H1 (cell line): ENCODE measurements around the gene BCAS3. TPM values are rescaled to one million over a fixed set of nuclear protein-coding genes. Genes with fewer than 3 reads are reported as not detected.

ENCODE experiments used
- CTCF ChIA-PET: fragments of 300-600 bp; sonication (Branson Sonifier 250); formaldehyde crosslinking; loops from one replicate; lab custom pipeline; 2021; ENCODE audit not compliant: partially characterized antibody; lab: Charles Lee
- POLR2A ChIA-PET: fragments of 300-600 bp; sonication (Branson Sonifier 250); formaldehyde crosslinking; loops from one replicate; lab custom pipeline; 2021; ENCODE audit warnings: inconsistent platforms; ENCODE audit not compliant: partially characterized antibody; lab: Charles Lee
- DNase-seq, 2 experiments: peaks; one replicate each; pipeline versions ENCODE4 v3.0.0 to v3.0.0-alpha.2; 2010 to 2022; ENCODE audit warnings: low spot score in 2 of 2, low read depth in 1 of 2, mixed read lengths in 1 of 2
- FAIRE-seq: peaks from 2 replicates; lab custom pipeline; 2011; peaks lifted over from hg19 to GRCh38; lab: Jason Lieb, UNC
- H2AFZ ChIP-seq: 2 replicates; pipeline ENCODE4 v1.8.1; 2012; ENCODE audit warnings: low read length, inconsistent platforms
- H2AK5ac ChIP-seq: 2 replicates; pipeline ENCODE4 v1.6.1; 2013; ENCODE audit warnings: low read depth, low read length
- H2BK120ac ChIP-seq: replicated peaks from 2 replicates; pipeline ENCODE3; 2013; ENCODE audit warnings: low read depth, low read length, inconsistent platforms
- H2BK12ac ChIP-seq: 2 replicates; pipeline ENCODE4 v1.6.1; 2013; ENCODE audit warnings: low read depth, low read length
- H2BK15ac ChIP-seq: 2 replicates; pipeline ENCODE4 v1.6.1; 2013; ENCODE audit warnings: low read length
- H2BK20ac ChIP-seq: 2 replicates; pipeline ENCODE4 v1.6.1; 2013; ENCODE audit warnings: low read length
- H2BK5ac ChIP-seq: 2 replicates; pipeline ENCODE4 v1.6.1; 2013; ENCODE audit warnings: low read depth, low read length
- H3K14ac ChIP-seq: 2 replicates; pipeline ENCODE4 v1.6.1; 2013; ENCODE audit warnings: inconsistent platforms; ENCODE audit not compliant: insufficient read length
- H3K18ac ChIP-seq: 2 replicates; pipeline ENCODE4 v1.6.1; 2013; ENCODE audit warnings: low read length; ENCODE audit errors: extremely low read depth
- H3K23ac ChIP-seq: 2 replicates; pipeline ENCODE4 v1.6.1; 2013; ENCODE audit warnings: inconsistent platforms; ENCODE audit not compliant: insufficient read length
- H3K23me2 ChIP-seq: 2 replicates; pipeline ENCODE4 v1.6.1; 2013; ENCODE audit warnings: low read depth, low read length
- H3K27ac ChIP-seq: 2 replicates; pipeline ENCODE4 v1.6.1; 2011; ENCODE audit warnings: low read depth, low read length, inconsistent platforms
- H3K27me3 ChIP-seq, 4 experiments: replicated peaks in 1 of 4; 1 replicate in 1 of 4; 2 replicates in 3 of 4; pipeline versions ENCODE4 v1.6.1 to v1.8.1; 2011 to 2013; ENCODE audit warnings: low read length in 3 of 4, mild to moderate bottlenecking in 3 of 4, inconsistent platforms in 2 of 4, mixed read lengths in 2 of 4, moderate library complexity in 1 of 4; ENCODE audit not compliant: control insufficient read depth in 3 of 4, insufficient read depth in 3 of 4; ENCODE audit errors: extremely low read depth in 1 of 4
- H3K36me3 ChIP-seq, 4 experiments: 2 replicates each; pipeline versions ENCODE4 v1.6.1 to v1.8.1; 2011 to 2013; ENCODE audit warnings: mild to moderate bottlenecking in 4 of 4, low read length in 3 of 4, moderate library complexity in 2 of 4, control low read depth in 1 of 4, inconsistent platforms in 1 of 4; ENCODE audit not compliant: insufficient read depth in 4 of 4, control insufficient read depth in 2 of 4
- H3K4ac ChIP-seq: replicated peaks from 2 replicates; pipeline ENCODE3; 2013; ENCODE audit warnings: low read length, low read depth, mixed read lengths, inconsistent platforms; ENCODE audit not compliant: insufficient read length
- H3K4me1 ChIP-seq, 4 experiments: replicated peaks in 1 of 4; 1 replicate in 1 of 4; 2 replicates in 3 of 4; pipeline versions ENCODE4 v1.6.1 to v1.8.1; 2011 to 2013; ENCODE audit warnings: low read length in 3 of 4, inconsistent platforms in 2 of 4, mixed read lengths in 1 of 4; ENCODE audit not compliant: insufficient read depth in 4 of 4, control insufficient read depth in 3 of 4
- H3K4me2 ChIP-seq, 2 experiments: 2 replicates each; pipeline versions ENCODE4 v1.6.1 to v1.8.1; 2011 to 2013; ENCODE audit warnings: low read depth in 2 of 2, low read length in 2 of 2, control low read depth in 1 of 2, inconsistent platforms in 1 of 2, mild to moderate bottlenecking in 1 of 2; ENCODE audit not compliant: insufficient read depth in 1 of 2
- H3K4me3 ChIP-seq, 4 experiments: fragments of 200-600, 300-600 bp in 1 of 4; sonication (generic), shearing (Covaris generic), sonication (Bioruptor Twin) in 1 of 4; 2 replicates each; pipeline versions ENCODE4 v1.5.1 to v1.8.1; 2011 to 2016; ENCODE audit warnings: low read length in 4 of 4, low read depth in 3 of 4, control low read depth in 2 of 4, inconsistent platforms in 2 of 4, mild to moderate bottlenecking in 2 of 4, mixed read lengths in 1 of 4, moderate library complexity in 1 of 4; ENCODE audit not compliant: insufficient read depth in 2 of 4; ENCODE audit errors: extremely low read depth in 1 of 4
- H3K56ac ChIP-seq: replicated peaks from 2 replicates; pipeline ENCODE3; 2013; ENCODE audit warnings: low read depth, mild to moderate bottlenecking, mixed read lengths, low read length, inconsistent platforms; ENCODE audit not compliant: insufficient read length
- H3K79me1 ChIP-seq: 2 replicates; pipeline ENCODE4 v1.6.1; 2013; ENCODE audit warnings: low read depth, low read length, control low read depth
- H3K79me2 ChIP-seq, 2 experiments: 2 replicates each; pipeline versions ENCODE4 v1.6.1 to v1.8.1; 2012 to 2013; ENCODE audit warnings: low read length in 2 of 2, mild to moderate bottlenecking in 2 of 2, inconsistent platforms in 1 of 2; ENCODE audit not compliant: insufficient read depth in 2 of 2, control insufficient read depth in 1 of 2
- H3K9ac ChIP-seq, 4 experiments: replicated peaks in 1 of 4; 1 replicate in 1 of 4; 2 replicates in 3 of 4; pipeline versions ENCODE4 v1.6.1 to v1.8.1; 2011 to 2013; ENCODE audit warnings: low read depth in 3 of 4, low read length in 3 of 4, control low read depth in 2 of 4, mild to moderate bottlenecking in 2 of 4, moderate library complexity in 2 of 4, inconsistent platforms in 1 of 4; ENCODE audit errors: extremely low read depth in 1 of 4
- H3K9me3 ChIP-seq, 2 experiments: 2 replicates each; pipeline versions ENCODE4 v1.6.1 to v1.8.1; 2012 to 2013; ENCODE audit warnings: mild to moderate bottlenecking in 2 of 2, moderate library complexity in 2 of 2, control low read depth in 1 of 2, inconsistent platforms in 1 of 2, low read depth in 1 of 2, low read length in 1 of 2, mixed read lengths in 1 of 2; ENCODE audit not compliant: insufficient read depth in 2 of 2
- H4K20me1 ChIP-seq, 2 experiments: replicated peaks in 1 of 2; 2 replicates each; pipeline versions ENCODE3 to v1.8.1; 2011 to 2013; ENCODE audit warnings: inconsistent platforms in 2 of 2, low read length in 2 of 2, mild to moderate bottlenecking in 1 of 2; ENCODE audit not compliant: insufficient read depth in 2 of 2, control insufficient read depth in 1 of 2
- H4K5ac ChIP-seq: 2 replicates; pipeline ENCODE4 v1.6.1; 2013; ENCODE audit warnings: low read length, low read depth, mixed read lengths, inconsistent platforms; ENCODE audit not compliant: insufficient read length
- H4K8ac ChIP-seq: 2 replicates; pipeline ENCODE4 v1.8.0; 2013; ENCODE audit warnings: mild to moderate bottlenecking, moderate library complexity, low read length, inconsistent platforms; ENCODE audit not compliant: insufficient read depth; ENCODE audit errors: extremely low read depth
- H4K91ac ChIP-seq: replicated peaks from 2 replicates; pipeline ENCODE3; 2013; ENCODE audit warnings: low read length, mixed read lengths, inconsistent platforms; ENCODE audit not compliant: insufficient read length
- EZH2 ChIP-seq: fragments of 200-600 bp; sonication (generic); IDR thresholded peaks from 2 replicates; pipeline ENCODE4 v1.7.1; 2012; ENCODE audit warnings: low read depth, mild to moderate bottlenecking, moderate library complexity, low read length, inconsistent platforms; ENCODE audit not compliant: severe bottlenecking
- HDAC6 ChIP-seq: IDR thresholded peaks from one replicate; pipeline ENCODE4 v1.7.1; 2012; ENCODE audit warnings: low read depth, mild to moderate bottlenecking, inconsistent platforms, low read length, moderate library complexity
- MAFK ChIP-seq: IDR thresholded peaks from 2 replicates; pipeline ENCODE4 v1.6.1; 2012; ENCODE audit warnings: low read depth, mild to moderate bottlenecking, improper control_type of control experiment, low read length
- NRF1 ChIP-seq: IDR thresholded peaks from 2 replicates; pipeline ENCODE4 v1.6.1; 2011; ENCODE audit warnings: mild to moderate bottlenecking, low read depth, low read length, improper control_type of control experiment
- SIRT6 ChIP-seq: IDR thresholded peaks from one replicate; pipeline ENCODE4 v1.7.1; 2012; ENCODE audit warnings: low read length, inconsistent platforms
- SP4 ChIP-seq: IDR thresholded peaks from 2 replicates; pipeline ENCODE4 v1.6.1; 2012; ENCODE audit warnings: low read length, inconsistent platforms
- TAF1 ChIP-seq: IDR thresholded peaks from 2 replicates; pipeline ENCODE4 v1.6.1; 2011; ENCODE audit warnings: mild to moderate bottlenecking, low read depth, low read length
- WGBS, 2 experiments: shearing (Covaris generic) in 1 of 2; methylation state at CpG; one replicate each; pipeline versions ENCODE4 v1.1.6 to v1.1.7; 2013 to 2015; ENCODE audit warnings: low lambda C conversion rate in 2 of 2, mixed read lengths in 2 of 2, inconsistent platforms in 1 of 2, low coverage in 1 of 2, missing lambda C conversion rate in 1 of 2; ENCODE audit not compliant: insufficient replicate concordance in 2 of 2, insufficient coverage in 1 of 2, insufficient read length in 1 of 2; ENCODE audit errors: extremely low coverage in 1 of 2, missing lambda C conversion rate in 1 of 2; 5-methylcytosine and 5-hydroxymethylcytosine counted together
- polyA plus RNA-seq, 7 experiments: library from polyadenylated mRNA; depleted of rRNA in 3 of 7; stranded (reverse) in 5 of 7; unstranded in 2 of 7; fragments of >200 nt in 5 of 7; fragments of 200-250 nt in 2 of 7; gene quantifications; 1 replicate in 5 of 7; 2 replicates in 1 of 7; 4 replicates in 1 of 7; pipeline versions ENCODE4 v1.2.1 to v1.2.3, GENCODE V29; 2011 to 2013; ENCODE audit warnings: missing spikeins in 2 of 7, mixed read lengths in 2 of 7
- total RNA-seq: library from RNA; stranded (reverse); fragmentation: NEBNext Ultra II Directional; extraction: Animal tissue kit (Norgen Biotek cat#: 25700); gene quantifications from 2 replicates; pipeline ENCODE4 v1.2.1, GENCODE V29; 2021
- TF ChIP-seq, protein P1 (sequence below), 3 experiments: IDR thresholded peaks; 1 replicate in 2 of 3; 2 replicates in 1 of 3; pipeline versions ENCODE4 v1.5.1 to v1.6.1; 2011; ENCODE audit warnings: low read length in 3 of 3, mild to moderate bottlenecking in 3 of 3, inconsistent platforms in 2 of 3, low read depth in 1 of 3, moderate library complexity in 1 of 3; ENCODE audit not compliant: insufficient read depth in 1 of 3; ENCODE audit errors: control extremely low read depth in 1 of 3
- TF ChIP-seq, protein P2 (sequence below): IDR thresholded peaks from 2 replicates; pipeline ENCODE4 v1.6.1; 2012; ENCODE audit warnings: inconsistent platforms
- TF ChIP-seq, protein P3 (sequence below): IDR thresholded peaks from 2 replicates; pipeline ENCODE4 v1.6.1; 2012; ENCODE audit warnings: inconsistent platforms

BCAS3 gene
- total and polyA plus RNA-seq, 2 of the 8 experiments (the other 6 are each of a cell fraction or from before 2014, with no cell fraction given) = 9.9 to 13.3 TPM

DNA sequence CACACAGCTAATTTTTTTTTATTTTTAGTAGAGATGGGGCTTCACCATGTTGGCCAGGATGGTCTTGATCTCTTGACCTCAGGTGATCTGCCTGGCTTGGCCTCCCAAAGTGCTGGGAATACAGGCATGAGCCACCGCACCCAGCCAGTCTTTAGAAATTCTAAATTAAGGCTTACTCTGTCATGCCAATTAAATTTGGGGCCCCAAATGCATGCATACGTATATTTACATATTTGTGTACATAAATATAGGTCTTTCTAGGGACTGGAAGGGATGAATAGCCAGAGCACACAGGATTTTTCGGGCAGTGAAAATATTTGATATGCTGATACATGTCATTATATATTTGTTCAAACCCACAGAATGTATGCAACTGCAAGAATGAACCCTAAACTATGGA, 105.1 kb downstream of the BCAS3 start:
- Histone ChIP-seq H3K4me3 (no peak overlapping the region), H3K9ac (no peak overlapping the region), H3K18ac (no peak overlapping the region), H3K4ac (no peak overlapping the region), H3K14ac (no peak overlapping the region), H2BK120ac (no peak overlapping the region), H2AFZ (no peak overlapping the region), H3K23ac (no peak overlapping the region), H4K8ac (no peak overlapping the region), H3K27me3 (no peaks in the 10 kb centered on the region), H3K36me3 (no peaks in the 10 kb centered on the region), H2BK12ac (no peak overlapping the region), H3K79me2 (no peaks in the 10 kb centered on the region), H2BK20ac (no peak overlapping the region), H3K4me2 (no peak overlapping the region), H3K23me2 (no peaks in the 10 kb centered on the region), H2AK5ac (no peak overlapping the region), H3K9me3 (no peaks in the 10 kb centered on the region), H3K79me1 (no peaks in the 10 kb centered on the region)
- FAIRE-seq (no peak), DNase-seq (no peak)
- CTCF ChIA-PET = no interaction called here
- 89% methylated on average over 3 of the region's 3 CpGs; no CpG with 5 or more reads in 1 of the 2 experiments for WGBS, 2 experiments
- TF ChIP-seq SIRT6 (no peak), HDAC6 (no peak), MAFK (no peak), NRF1 (no peak), EZH2 (no peak), SP4 (no peak), TAF1 (no peak)
- TF ChIP-seq, protein P1, sequence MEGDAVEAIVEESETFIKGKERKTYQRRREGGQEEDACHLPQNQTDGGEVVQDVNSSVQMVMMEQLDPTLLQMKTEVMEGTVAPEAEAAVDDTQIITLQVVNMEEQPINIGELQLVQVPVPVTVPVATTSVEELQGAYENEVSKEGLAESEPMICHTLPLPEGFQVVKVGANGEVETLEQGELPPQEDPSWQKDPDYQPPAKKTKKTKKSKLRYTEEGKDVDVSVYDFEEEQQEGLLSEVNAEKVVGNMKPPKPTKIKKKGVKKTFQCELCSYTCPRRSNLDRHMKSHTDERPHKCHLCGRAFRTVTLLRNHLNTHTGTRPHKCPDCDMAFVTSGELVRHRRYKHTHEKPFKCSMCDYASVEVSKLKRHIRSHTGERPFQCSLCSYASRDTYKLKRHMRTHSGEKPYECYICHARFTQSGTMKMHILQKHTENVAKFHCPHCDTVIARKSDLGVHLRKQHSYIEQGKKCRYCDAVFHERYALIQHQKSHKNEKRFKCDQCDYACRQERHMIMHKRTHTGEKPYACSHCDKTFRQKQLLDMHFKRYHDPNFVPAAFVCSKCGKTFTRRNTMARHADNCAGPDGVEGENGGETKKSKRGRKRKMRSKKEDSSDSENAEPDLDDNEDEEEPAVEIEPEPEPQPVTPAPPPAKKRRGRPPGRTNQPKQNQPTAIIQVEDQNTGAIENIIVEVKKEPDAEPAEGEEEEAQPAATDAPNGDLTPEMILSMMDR (IDR thresholded peaks at IDR 0.05; ENCODE audit: control extremely low read depth in 1 of 3, insufficient read depth in 1 of 3, low read depth in 1 of 3, low read length in 3 of 3) = no peak
- TF ChIP-seq, protein P2, sequence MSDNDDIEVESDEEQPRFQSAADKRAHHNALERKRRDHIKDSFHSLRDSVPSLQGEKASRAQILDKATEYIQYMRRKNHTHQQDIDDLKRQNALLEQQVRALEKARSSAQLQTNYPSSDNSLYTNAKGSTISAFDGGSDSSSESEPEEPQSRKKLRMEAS = no peak
- TF ChIP-seq, protein P3, sequence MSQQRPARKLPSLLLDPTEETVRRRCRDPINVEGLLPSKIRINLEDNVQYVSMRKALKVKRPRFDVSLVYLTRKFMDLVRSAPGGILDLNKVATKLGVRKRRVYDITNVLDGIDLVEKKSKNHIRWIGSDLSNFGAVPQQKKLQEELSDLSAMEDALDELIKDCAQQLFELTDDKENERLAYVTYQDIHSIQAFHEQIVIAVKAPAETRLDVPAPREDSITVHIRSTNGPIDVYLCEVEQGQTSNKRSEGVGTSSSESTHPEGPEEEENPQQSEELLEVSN = no peak
- TF ChIP-seq, all 59 proteins: peak for 0
- Histone ChIP-seq H2BK5ac (no peak overlapping the region), H3K4me1 (no peaks in the 10 kb centered on the region), H2BK15ac (no peak overlapping the region), H4K5ac (no peak overlapping the region), H3K56ac (no peak overlapping the region), H3K27ac (no peak overlapping the region), H4K91ac (no peak overlapping the region), H4K20me1 (no peaks in the 10 kb centered on the region)
- POLR2A ChIA-PET = no interaction called here
